GM19023 (cell line): Measurements from ENCODE around the gene CMTM1.
"Not testable (repeated sequence)": the region's sequence is repeated elsewhere in the genome, so short reads cannot be mapped to it uniquely, and the experiment has no call there.

Source experiments
- ATAC-seq: cut with Tn5 transposase; IDR thresholded peaks from one replicate; pipeline ENCODE4 v1.9.1; 2021; ENCODE audit warnings: mild to moderate bottlenecking, moderate library complexity; ENCODE audit not compliant: unreplicated experiment

CMTM1 gene

GRCh38 chr16:66561381-66562080 lies 4.7 kb upstream of the CMTM1 start:
- ATAC-seq = no peak

- no peak for ATAC-seq
Observed at GRCh38 chr16:66562409-66562808, 3.8 kb upstream of the CMTM1 start.

DNA sequence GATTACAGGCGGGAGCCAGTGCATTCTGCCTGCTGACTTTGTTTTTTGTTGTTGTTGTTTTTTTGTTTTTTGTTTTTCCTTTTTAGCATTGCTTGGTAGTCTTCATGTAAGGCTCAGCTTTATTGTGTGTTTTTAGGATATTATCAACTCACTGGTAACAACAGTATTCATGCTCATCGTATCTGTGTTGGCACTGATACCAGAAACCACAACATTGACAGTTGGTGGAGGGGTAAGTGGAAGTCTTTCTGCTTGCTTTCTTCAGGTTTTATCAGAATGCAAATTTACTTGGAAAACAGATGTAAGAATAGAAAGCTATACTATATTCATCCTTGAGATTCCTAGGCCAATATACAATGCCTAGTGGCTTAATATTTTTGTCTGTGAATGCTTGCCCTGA lies 3.3 kb upstream of the CMTM1 start:
- no peak for ATAC-seq

DNA sequence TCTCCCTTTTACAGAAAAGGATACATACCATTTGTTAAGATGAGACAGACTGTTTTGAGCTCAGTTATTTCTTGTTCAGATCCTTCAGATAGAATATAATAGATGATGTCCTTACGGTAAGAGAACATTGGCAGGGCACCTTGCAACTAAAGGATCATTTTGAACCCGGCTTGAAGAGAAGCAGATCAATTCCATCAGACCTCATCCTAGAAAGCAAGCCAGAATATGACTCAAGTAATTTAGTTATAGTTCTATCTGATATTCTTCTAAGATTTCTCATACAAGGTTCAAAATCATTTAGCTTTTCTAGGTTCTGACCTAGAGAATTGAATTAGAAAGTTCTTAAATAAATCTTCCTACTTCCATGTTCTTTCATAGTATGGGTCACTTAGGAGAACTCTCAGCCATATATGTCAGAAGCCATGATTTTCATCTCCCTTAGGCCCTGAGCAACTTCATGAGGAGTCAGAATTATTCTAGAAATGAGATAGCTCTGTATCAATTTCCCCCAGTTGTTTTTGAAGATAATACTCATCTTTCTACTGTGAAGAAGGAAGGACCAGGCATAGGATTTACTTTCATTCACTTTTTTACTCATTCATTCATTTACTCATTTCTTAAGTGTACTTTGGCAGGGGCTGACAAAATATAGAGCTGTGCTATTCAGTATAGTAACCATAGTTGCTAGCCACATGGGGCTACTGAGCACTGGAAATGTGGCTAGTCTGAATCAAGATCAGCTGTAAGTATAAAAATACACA lies 2.5 kb upstream of the CMTM1 start:
- no peak for ATAC-seq

- ATAC-seq = not testable (repeated sequence)
Observed at GRCh38 chr16:66567270-66567669, 1.0 kb downstream of the CMTM1 start.

- ATAC-seq = no peak
Observed at GRCh38 chr16:66568355-66568754, 2.1 kb downstream of the CMTM1 start.

DNA sequence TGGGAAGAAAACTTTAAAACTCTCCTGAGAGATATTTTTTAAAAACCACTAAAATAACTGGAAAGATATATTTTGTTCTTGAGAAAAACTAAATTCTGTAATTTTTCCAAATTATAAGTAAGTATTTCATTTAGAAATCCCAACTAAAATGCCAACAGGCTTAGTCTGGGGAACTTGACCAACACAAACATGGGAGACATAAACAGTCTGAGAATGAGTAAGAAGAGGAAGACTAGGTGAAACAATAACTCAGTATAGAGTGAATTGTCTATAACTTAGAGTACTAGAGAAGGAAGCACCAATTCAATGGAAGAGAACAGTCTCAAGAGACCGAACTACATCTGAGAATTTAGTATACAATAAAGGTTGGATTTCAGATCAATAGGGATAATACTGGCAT lies 2.9 kb downstream of the CMTM1 start:
- no peak for ATAC-seq

- no peak for ATAC-seq
Observed at GRCh38 chr16:66569827-66570405, 3.7 kb downstream of the CMTM1 start.

DNA sequence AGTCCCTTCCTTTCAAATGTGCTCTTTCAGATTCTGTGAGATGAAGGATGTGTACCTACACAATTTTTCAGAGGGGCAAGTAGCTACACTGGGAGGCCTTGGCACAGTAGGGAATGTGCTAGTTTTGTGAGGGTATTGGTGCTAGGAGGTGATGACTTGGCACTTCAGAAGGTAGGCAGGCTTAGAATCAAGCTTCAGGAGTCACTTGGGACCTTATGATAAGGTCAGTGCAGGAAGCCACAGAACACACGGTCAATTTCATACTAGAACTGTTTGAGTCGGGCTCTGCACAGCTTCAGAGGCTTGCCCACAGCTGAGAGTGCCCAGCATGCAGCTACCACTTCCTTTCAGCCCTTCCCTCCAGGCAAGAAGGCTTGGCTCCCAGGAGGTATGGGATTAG lies 6.1 kb downstream of the CMTM1 start:
- ATAC-seq = no peak

GRCh38 chr16:66574081-66574480 lies 7.8 kb downstream of the CMTM1 start:
- no peak for ATAC-seq

DNA sequence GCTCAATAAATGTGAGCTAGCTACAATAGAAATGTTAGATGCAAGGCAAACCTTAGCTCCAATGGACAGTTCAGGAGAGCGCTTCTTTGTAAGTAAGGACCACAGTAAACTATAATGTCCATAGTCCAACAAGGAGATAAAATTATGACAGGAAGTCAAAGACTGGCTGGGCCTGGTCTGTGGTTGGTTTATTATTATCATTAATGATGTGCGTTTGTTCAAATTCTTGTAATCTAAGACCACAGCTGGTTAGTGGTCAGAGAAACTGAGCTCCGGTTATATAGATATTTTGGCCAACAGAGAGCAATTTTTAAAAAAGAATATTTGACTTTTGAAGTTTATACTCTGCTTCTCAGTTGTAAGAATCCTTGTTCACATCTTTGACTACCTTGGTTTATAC lies 8.3 kb downstream of the CMTM1 start:
- ATAC-seq = no peak

GRCh38 chr16:66575060-66575459 lies 8.8 kb downstream of the CMTM1 start:
- no peak for ATAC-seq

DNA sequence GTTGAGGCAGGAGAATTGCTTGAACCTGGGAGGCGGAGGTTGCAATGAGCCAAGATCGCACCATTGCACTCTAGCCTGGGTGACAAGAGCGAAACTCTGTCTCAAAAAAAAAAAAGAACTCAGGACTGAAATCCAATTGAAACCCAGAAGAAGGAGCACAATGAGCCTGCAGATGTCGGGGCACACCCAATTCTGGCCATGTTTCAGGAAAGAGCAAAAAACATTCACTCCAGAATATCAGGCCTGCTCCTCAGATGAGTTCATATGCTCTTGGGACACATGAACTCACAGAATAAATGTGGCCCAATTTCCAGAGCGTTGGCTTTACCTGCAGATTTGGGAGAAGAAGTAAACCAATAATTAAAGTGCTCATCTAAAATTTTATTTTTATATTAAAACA lies 10.1 kb downstream of the CMTM1 start:
- no peak for ATAC-seq

DNA sequence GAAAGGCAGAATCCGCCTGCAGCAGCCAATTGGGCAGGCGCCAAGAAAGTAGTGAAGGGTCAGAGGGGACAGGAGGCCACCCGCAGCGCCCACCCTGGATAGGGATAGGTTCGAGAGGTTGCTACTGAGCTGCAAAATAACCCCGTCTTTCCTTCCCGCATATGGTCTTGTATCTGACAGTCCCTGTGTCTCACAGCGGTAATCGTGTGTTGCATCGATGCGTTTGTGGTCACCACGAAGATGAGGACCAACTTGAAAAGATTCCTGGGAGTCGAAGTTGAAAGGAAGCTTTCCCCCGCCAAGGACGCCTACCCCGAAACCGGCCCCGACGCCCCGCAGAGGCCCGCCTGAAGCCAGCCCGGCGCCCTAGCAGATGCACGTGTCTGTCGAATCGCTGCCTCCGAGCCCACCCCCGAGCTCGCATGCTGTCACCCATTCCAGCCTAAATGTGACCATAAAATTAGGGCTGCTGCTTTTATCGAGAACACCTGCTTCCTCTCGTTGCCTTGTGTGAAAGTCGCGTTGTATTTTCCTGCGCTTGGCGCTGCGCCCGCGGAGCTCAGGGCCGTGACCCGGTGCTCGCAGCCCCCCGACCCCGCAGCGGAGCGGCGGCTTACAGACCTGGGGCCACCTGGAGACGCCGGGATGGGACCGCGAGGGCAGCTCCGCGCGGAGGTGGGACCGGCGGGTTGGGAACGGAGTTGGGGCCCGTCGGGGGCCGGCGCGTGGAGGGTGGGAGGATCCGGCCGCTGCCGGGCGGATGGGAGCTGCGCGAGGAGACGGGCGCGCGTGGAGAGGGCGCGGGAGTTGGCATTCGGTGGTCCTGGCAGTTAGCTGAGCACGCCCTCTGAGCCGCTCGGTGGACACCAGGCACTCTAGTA lies 12.7 kb downstream of the CMTM1 start, which contains the start of gene CMTM2:
TSS of gene CMTM2 (plus strand) at position 813 of the 881 bp plus-strand sequence. CDS start 145 bp downstream, outside the sequence.
- ATAC-seq = no peak

DNA sequence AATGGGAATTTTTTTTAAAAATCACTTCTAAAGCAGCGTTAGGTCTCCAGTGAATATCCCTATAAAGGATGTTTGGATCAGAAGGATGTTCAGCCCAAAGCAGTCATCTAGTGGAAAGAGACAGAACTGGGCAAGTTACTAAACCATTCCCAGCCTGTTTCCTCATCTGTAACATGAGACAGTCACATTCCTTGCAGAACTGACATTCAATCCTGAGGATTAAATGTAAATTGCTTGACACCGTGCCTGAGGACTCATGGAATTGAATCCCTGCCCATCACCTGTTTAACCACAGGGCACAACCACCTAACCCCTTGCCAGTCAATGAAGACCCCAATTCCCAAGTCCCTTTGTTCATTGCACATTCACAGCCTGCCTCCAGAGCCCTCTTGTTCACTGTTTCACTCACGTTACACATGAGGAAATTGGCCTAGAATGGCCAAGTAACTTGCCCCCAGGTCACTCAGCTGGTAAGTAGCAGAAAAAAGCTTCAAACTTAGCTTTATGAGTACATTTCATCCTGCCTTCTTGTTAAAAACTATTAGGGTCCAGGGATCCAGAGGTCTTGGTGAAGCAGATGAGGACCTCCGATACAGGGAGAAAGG lies 14.5 kb downstream of the CMTM1 start:
- no peak for ATAC-seq

DNA sequence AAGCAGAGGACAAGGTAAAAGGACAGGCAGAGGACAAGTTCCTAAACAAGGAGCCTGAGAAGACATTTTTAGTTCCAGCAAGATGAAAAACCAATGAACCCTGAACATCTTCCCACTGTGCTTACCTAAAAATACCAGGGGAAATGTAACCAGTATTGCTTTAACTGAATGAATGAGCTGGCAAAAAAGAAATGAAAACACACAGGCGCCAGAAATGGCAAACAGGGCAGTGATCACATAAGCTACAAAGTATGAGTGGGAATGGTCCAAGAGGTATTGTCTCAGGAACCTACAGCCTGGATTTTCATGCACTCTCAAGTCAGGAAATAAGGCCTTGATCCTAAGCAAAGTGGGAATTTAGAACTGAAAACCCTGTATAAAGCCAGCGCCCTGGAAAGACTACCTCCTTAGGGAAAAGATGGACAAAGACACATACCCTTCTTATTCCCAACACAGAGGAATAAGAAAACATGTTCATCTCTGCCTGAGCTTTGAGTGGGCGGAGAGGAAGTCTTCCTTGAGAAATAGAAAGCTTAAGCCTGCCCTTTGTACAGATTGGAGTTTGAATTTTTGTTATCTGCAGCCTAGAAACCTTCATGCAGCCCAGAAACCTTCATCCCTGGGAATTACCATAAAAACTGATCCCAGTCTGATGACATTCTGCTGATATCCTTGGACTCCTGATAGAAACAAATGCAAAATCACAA lies 15.2 kb downstream of the CMTM1 start:
- ATAC-seq = no peak

DNA sequence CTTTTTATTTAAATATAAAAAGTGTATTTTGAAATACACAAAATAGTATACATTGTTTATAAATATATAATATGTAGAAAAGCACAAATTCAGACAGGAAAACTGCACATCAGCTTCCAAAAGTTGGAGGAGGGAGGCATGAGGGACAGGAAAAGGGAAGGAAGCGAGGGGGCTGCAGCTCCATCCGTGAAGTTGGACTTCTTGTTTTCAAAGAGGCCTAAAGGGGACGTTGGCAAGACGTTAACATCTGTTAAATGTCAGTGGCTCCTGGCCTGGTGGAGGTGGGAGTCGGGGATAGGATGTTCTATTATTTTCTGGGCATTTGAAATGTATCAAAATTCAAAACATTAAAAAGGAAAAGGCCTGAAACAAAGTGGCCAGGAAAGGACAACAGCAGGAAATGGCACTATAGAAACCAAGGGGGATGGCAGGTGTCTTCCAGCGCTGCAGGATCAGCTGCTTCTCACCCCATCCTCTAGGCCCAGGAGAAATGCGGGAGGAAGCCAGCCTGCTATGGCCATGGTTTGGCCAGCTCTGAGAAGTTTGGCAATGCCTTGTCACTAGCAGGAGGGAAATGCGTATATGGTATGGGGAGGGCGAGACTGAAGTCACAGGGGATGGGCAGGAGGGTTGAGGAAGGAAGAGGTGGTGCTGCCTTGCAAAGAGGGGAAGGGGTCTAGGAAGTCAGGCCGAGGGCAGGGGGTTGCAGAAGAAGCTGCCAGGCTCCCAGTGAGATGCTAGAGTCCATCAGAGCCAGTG lies 19.4 kb downstream of the CMTM1 start:
- no peak for ATAC-seq

DNA sequence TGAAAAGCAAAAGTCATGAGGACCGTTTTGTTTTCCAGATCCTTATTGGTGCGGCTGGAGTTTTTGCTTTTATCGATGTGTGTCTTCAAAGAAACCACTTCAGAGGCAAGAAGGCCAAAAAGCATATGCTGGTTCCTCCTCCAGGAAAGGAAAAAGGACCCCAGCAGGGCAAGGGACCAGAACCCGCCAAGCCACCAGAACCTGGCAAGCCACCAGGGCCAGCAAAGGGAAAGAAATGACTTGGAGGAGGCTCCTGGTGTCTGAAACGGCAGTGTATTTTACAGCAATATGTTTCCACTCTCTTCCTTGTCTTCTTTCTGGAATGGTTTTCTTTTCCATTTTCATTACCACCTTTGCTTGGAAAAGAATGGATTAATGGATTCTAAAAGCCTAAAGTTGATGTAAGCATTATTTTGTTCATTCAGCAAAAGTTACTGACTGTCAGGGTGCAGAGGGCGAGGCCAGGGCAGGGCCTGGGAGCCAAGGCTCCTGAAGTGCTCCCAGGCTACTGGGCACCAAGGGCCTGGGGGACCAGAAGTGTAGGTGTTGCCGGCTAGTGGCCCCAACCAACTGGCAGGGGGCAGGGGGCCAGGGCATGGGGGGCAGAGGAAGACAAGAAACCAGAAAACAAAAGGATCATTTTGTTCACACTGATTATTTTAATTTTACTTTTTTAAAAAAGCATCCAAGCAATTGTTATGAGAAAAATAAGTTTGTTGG lies 21.8 kb downstream of the CMTM1 start:
- ATAC-seq = no peak
